Measurements from ENCODE around the gene ESYT2.

- TF ChIP-seq CTCF (conservative IDR thresholded peaks at IDR 0.05; ENCODE audit: low read depth, low read length) (no peak), EZH2 (IDR thresholded peaks at IDR 0.05; ENCODE audit: borderline replicate concordance, low read depth, low read length, poor library complexity, severe bottlenecking) (no peak)
Observed at GRCh38 chr7:158687406-158687805, 141.9 kb downstream of the ESYT2 start.

Measured in A673 (cell line).